Measurements from ENCODE around the gene COL4A4.

COL4A4 gene

DNA sequence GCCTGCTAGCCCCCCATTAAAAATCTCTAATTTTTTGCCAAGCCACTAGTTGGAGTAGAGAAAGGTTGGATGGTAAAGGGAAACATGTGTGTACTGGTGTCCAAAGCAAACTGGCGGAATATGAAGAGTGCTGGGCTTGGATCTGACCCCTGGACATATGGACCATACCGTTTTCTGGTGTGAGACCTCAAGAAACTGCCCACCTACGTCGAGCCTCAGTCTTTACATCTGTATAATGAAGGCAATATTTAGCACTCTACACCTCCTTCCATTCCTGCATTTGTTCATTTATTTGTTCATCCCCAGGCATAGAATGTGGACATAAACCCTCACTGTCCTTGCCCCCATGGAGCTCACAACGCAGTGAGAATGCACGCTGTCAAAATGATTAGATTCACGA lies 185.7 kb downstream of the COL4A4 start:
- DNase-seq = no peak

DNA sequence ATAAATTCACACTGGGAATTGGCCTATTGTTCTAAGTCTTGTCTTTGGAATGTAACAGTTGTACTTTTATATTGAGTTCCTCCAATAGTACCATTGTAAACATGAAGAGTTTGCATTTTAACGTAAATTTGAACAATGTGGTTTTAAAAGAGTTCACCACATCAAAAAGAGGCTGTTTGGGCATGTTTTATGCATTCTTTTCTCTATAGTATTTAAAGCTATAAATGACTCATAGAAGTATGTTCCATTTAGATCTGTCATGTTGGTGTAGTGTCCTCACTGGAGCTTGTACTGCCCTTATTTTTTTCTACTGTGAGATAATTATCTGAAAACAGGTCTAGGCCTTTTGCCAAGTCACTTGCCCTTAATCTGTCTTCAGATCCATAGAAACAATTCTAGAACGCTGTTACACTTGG lies 186.2 kb downstream of the COL4A4 start:
- no peak for DNase-seq

DNA sequence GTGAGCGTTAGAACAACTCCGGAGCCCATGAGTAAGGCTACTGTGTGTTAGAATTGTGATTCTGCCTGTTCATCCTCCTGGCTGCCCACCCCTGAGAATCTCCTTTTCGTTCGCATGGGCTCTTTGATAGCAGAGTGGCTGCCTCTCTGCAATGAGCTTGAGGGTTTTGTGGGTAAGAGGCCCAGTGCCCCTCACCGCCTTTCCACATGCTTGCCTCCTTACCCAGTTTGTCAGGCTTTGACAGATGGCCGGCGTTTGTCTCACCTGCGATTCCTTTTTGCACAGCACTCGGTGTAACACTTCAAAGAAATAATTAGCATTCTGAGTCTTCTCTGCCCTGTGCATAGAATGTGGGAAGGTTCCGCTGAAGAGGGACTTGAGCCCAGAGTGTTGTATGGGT lies 190.2 kb downstream of the COL4A4 start:
- DNase-seq = no peak

DNA sequence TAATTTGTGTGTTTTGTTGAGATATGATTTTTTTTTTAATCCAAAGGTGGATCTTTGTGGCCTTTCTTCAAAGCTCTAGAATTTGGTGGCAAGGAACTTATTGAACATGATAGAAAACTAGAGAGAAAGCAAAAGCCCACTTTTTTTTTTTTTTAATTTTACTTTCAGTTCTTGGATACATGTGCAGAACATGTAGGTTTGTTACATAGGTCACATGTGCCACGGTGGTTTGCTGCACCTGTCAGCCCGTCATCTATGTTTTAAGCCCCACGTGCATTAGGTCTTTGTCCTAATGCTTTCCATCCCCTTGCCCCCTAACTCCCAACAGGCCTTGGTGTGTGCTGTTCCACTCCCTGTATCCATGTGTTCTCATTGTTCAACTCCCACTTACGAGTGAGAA lies 192.2 kb downstream of the COL4A4 start:
- DNase-seq = no peak

DNA sequence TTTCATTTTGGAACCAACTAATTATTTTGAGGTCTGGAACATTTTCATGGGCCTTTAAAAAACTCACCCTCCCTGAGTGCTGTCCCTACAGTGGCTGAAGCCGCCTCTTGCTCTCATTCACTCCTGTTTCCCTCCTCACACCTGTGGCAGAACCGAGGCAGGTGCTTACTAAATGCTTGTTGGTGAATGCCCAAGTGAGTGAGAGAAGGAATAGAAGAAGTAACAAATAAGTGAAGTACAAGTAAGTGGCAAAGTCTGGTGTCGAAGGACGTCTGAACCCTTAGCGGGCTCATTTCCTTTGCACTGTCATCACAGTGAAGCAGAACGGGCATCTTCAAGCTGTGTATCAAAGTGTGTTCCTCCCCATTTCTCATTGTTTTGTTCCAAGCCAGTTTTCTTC lies 192.9 kb downstream of the COL4A4 start:
- DNase-seq = no peak

DNA sequence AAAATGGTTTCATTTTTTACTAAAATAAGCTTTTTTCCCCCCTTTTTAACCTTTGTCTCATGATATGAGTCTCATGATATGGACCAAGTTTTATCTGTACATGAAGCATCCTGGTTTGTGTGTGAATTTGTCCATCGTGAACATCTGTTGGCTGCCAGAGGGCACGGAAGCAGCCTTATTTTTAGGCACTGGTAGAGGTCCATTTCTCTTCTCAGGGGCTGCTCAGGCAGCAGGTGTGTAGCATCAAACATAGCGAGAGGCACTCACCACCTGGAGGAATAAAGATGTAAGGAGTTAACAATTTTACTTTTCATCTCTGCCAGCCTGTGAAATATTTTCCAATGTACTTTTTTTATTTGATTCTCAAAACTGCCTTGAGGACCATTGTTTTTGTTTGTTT lies 193.6 kb downstream of the COL4A4 start:
- DNase-seq = no peak

DNA sequence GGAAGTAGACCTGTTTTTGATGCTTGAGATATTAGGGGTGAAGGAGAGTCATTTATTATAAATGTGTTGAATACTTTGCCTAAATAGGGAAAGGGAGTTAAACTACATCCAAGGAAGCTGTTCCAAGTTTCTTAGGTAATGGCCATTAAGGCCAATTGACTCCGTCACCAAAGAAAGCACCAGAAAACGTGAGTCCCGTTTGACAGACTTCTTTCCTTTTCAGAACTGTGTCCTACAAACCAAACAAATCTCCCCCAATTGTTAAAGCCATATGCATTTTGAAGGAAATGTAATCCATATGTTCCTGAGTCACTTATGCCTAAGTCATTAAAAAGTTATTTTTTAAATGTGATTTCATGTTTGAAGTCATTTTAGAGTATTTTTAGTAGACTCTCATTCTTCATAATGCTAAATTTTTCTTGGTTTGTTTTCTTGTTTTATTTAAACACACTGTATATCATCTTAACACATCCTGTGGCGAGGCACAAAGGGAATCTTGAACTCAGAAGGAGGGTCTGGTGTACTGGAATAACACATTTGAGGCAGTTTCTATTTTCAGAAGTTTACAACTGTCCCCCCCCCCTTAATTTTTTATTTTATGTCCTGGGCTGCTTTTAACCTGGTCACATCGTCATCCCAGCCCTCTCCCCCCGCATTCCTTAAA lies 194.5 kb downstream of the COL4A4 start:
- no peak for DNase-seq

DNA sequence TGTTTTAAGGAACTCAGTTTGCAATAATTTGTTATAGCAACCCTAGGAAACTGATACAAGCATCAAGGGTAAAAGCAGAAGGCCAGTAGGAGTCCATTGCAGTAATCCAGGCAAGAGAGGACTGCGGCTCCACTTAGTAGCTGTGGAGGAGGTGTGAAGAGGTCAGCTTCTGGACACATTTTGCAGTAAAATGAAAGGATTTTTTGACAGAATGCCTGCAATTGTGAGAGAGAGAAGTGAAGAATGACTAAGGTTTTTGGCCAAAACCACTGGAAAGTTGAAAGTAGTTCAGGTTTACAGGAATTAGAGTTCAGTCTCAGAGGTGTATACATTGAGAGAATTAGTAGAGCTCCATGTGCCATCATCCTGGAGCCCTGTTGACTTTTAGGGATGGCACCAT lies 198.6 kb downstream of the COL4A4 start:
- no peak for DNase-seq

DNA sequence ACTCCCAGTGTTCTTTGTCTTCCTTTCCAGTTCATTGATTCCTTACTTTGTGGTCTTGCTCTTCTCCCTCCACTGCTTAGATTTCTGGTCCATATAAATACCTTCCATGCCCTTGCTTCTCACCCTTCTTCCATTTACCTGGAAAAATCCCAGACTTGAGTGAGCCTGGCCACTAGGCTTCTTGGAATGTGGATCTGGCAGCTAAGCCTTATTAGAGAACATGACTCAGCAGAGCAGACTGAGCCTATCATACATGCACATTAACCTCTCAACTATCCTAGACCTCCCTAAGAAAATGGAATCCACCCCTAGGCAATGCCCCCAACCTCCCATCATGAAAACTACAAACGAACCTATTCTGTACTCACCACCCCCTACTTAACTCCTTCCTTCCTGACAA lies 200.5 kb downstream of the COL4A4 start:
- no peak for DNase-seq

DNA sequence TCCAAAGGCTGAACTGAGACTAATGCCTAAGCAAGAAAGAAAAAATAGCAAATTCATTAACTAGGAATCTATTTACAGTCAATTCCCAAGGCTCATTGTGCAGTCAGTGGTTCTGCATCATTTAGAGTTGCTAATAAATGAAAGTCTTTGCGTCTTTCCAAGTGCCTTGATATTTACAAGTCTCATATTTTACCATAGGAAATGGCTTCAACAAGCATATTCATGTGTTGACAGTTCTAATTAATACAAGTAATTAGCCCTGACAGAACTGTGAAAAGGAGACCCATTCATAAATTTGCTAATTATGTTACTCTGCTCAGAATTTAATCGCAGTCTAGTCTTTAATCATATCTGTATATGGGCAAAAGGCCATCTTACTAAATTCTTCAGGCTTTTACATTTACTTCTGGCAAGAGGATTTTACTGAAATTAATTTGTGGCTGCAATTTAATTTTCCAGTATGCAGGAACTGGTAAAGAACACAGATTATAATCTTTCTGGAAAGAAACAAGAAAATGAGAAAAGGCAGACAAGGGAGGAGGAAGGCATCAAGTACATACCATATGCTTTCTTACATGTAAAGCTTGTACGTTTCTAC lies 201.7 kb downstream of the COL4A4 start:
- no peak for DNase-seq

DNA sequence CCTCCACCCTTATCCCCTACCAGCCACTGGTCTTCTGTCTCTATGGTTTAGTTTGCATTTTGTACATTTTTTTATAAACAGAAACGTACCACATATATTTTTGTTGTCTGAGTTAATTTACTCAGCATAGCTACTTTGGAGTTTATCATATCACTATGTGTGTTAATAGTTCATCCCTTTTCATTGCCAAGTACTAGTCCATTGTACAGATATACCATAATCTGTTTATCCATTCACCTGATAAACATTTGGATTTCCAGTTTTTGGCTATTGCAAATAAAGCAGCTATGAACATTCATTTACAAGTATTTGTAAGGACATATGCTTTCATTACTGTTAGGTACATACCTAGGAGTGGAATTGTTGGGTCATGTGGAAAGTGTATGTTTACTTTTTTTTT lies 204.6 kb downstream of the COL4A4 start:
- no peak for DNase-seq

DNA sequence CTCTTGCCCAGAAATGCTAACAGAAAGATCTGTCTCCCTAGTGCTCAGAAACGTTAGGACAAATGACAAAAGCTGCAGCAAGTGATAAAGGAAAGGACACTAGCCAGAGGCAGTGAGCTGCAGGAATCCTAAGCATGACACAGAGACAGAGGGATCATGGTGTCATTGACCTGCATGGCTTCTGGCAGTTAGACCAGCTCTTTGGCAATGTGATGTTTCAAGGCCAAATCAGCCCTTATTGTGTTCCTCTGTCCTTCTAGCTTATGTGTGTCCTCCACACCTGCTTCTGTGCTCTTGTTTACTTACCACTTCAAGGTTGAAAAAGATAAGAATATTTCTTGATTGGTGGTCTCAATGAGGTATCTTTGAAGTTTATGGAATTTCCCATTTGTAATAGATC lies 207.3 kb downstream of the COL4A4 start:
- no peak for DNase-seq

DNA sequence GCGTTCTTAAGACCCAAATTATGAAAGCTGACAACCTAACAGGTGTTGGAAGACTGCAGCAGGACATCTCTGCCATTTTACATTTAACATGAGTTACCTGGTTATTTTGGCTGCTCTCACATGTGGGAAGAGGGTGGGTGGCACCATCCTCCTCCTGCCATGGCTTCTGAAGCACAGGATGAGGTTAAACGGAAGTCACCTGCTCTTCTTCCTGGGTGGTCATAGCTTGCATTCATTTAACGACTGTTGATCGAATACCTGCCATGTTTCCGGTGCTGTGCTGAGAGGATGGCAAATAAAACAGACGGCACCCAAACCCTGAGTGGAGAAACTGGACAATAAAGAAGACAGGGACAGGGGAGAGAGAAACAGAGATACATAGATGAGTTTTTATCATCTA lies 210.2 kb downstream of the COL4A4 start:
- no peak for DNase-seq

DNA sequence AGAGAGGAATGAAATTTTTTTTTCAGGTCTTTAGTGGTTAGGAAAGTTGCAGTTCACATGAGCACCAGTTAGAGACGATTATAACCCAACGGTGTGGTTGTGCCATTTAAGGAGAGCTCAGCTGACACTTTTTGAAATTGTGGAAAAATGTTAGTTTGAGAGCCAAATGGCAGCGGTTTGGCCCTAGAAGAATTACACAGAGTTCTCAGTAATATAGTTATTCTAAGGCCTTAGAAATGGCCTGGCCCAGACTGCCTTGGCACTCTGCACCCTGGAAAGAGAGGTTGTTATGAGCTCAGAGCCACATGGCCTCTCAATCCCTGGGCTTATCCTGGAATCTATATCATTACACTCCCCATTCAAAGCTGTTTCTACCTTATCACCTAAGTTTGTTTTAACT lies 210.8 kb downstream of the COL4A4 start:
- no peak for DNase-seq
